T-helper 1 cell (primary cell): ENCODE measurements around the gene PPAN.

Experiments
- DNase-seq, 5 donors: peaks; one replicate each; pipeline ENCODE4 v3.0.0-alpha.2; 2012 to 2020

The PPAN gene

GRCh38 chr19:10113964-10114650 lies 7.9 kb downstream of the PPAN start:
- DNase-seq = no peak

DNA sequence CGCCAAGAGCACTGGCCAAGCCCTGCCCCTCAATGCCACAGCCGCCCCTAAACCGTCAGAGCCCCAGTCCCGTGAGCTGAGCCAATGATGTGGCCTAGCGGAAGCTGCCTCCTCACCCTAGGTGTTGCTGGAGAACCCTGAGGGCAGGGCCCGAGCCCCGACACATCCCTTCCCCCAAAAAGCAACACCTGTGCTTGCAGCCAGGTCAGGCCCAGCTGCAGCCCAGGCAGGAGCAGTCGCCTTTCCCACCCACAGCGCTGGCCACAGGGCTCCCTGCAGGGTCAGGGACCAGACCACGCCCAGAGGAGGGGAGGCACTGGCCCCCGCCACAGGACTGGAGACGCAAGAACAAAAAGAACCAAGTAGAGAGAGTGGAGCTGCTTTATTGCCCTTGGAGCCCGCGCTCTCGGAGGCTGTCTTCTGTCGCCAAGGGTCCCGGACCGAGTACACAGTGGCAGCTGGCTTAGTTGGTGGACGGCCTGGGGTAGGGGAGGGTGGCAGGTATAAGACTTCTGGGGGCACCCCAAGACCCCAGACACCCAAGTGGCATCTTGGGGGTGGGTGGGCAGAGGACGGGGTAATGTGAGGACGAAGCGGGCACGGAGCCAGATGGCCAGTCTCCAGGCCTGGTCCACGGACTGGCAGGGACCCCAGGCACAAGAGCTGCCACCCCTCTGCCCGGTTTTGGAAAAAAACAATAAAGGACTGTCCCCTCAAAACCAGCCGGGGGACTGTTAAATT lies 8.7 kb downstream of the PPAN start:
- DNase-seq = no peak

GRCh38 chr19:10115392-10116084 lies 9.4 kb downstream of the PPAN start:
- no peak for DNase-seq

DNA sequence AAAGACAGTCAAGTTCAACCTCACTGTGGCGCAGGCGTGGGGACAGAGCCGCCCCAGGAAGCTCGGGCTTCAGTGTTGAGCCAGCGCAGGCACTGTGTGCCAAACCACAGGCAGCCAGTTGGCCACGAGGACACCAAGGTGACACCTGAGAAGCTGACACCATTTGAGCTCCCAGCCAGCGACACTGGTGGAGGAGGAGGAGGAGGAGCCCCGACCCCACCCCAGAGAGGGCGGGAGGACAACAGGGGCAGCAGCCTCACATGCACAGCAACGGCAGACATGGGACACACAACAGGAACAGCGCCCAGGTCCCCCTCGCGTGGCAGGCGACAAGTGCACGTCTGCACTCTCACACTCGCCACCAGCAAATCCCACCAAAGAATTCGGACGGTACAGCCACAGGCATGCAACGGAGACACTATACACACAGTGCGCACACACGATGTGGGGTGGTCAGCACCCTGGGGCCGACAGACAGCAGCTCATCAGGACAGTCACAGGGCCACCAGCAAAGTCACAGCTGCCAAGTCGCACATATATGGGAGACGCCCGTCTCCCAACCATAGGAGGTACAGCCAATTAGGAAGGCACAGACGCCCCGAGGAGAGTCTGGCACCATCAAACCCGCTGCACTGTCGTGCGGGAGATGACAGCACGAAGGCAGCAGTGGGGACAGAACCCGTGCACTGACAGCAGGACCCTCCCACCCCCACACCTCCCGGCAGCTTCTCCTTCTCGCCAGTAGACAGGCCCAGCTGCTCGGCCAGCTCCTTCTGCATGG lies 10.1 kb downstream of the PPAN start:
- DNase-seq = no peak

GRCh38 chr19:10116866-10117616 lies 10.9 kb downstream of the PPAN start:
- DNase-seq = no peak

- no peak for DNase-seq
These were observed 12.8 kb downstream of the PPAN start for GRCh38 chr19:10118960-10119359.

GRCh38 chr19:10120538-10121189 lies 14.5 kb downstream of the PPAN start:
- no peak for DNase-seq

DNA sequence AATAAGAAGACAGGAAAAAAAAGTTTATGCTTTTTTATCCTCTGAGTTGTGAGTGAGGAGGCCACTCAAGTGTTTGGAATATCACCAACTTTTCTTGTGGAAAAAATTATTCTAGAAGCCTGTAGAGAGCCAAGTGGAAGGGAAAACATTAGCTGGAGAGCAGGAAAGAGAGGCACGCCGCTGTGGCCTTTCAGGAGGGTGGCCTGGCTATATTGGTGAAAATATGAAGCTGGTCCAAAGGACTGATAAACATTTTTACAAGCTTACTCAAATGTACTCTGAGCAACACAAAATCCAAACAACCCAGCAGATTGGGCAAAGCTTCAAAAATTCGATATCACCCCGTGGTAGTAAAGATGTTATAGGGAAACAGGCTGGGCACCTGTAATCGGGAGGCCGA lies 15.9 kb downstream of the PPAN start:
- DNase-seq = no peak

DNA sequence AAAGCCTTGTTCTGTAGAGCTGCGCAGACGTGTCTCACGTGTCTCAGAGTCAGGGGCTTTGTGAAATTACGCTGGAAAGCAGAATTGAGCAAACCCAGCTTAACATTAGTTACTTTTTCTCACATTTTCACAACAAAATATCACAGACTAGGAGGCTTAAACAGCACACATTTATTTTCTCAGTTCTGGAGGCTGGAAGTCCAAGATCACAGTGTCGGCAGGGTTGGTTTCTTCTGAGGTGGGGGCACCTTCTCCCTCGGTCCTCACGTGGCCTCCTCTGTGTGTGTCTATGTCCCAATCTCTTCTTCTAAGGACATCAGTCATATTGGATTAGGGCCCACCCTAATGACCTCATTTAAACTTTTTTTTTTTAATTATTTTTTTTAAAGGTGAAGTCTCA lies 18.3 kb downstream of the PPAN start:
- no peak for DNase-seq

GRCh38 chr19:10126213-10126639 lies 20.1 kb downstream of the PPAN start:
- no peak for DNase-seq

GRCh38 chr19:10132905-10133304 lies 26.7 kb downstream of the PPAN start:
- DNase-seq = no peak

GRCh38 chr19:10133596-10133995 lies 27.4 kb downstream of the PPAN start:
- no peak for DNase-seq

DNA sequence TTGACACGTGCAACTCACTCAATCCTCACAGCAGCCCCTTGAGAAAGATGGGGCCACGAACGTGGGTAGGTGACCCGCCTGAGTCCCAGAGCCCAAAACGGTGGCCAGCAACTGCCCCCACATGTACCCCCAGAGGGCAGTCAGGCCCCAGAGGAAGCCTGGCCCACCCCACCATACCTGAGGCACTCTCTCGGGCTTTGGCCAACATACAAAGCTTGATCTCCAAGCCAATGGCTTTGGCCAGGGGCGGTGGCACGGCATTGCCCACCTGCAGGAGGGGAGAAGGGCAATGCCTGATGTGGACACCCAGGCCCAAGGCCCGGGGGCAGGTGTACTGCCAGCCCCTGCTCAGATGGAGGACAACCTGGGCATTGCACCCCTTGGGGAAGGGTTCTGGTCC lies 27.9 kb downstream of the PPAN start:
- DNase-seq = no peak

DNA sequence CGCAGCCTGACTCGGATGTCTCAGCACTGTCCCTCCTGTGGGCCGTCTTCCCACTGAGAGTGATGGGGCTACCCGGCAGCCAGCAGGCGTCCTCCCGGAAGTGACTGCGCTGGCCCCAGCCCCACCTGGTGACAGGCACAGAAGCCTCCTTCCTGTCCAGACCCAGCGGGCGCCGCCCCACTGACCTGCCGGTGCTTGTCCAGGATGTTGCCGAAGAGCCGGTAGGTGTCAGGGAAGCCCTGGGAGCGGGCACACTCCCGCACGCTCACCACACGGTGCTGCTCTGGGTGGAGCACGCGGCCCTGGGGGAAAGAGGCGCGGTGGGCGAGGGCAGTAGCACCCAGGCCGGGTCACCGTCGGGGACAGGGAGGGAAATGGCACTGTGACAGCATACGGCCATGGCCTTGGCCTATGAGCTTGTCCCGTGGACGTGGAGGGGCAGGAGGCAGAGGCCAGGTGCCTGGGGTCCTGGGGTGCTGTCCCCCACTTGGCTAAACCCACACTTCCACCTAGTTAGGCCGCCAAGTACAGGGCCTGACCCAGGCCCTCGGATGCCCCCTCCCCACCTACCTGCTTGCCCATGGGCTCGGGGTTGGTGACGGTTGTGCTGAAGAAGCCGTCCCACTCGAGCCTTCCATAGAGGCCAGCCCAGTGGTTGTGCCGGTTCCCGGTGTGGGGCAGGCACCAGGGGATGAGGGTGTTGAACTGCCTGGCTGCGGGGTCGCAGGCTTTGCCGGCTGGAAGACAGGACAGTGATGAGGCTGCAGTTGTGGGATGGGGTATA lies 29.6 kb downstream of the PPAN start:
- no peak for DNase-seq

DNA sequence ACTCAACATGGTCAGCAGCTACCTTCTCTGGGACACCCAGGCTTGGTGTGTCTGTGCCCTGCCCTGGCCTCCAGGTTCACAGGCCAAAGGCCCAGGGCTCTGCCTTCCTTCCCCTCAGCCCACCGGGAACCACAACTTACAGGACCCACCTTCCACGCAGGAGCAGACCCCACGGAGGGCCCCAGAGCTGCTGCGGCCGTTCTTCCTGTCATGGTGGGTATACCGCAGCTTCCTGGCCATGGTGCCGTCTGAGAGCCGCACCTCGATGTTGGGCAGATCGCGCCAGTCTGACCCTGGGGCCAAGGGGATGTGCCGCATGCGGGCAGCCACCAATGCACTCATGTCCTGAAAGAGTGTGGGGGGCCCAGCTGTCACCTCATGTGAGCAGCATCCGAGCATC lies 30.8 kb downstream of the PPAN start:
- no peak for DNase-seq

DNA sequence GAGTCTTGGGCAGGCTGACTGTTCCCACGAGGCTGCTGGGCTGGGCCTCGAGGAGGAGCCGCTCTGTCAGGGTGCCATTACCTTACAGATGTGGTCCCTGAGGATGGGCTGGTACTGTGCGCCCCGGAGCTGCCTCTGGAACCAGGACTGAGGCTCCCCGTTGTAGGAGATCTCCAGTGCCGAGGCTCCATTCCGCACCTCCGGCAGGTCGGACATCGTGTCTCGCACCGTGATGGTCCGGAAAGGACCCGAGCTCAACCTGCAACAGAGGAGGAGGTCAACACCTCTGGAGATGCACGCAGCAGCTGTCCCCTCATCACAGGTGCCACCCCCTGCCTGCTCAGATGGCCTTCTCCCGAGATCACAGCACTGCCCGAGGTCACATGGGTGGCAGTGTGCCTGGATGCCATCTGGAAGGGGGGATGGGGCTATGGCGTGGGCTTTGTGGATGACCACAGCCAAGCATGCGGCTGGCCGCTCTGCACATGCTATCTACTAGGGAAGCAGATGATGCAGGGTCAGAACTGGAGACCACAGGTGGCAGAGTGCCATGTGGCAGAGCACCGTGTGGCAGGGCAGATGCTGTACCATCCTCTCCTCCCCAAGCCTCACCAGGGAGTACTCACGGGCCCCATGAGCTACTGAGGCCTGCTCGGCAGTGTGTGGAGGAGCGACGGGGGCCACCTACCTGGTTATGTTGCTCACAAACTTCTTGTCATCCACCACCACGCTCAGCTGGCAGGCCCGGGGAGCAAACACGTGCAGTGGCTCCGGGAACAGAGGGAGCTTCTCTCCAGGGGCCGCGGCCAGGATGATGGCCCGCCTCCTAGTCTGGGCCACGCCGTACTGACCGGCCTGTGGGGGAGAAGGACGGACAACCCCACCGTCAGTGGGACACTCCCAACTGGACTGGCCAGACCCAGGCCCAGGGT lies 31.9 kb downstream of the PPAN start:
- DNase-seq = no peak

GRCh38 chr19:10138879-10139795 lies 33.0 kb downstream of the PPAN start:
- no peak for DNase-seq

- DNase-seq = no peak
These were observed 33.8 kb downstream of the PPAN start for GRCh38 chr19:10139952-10140351.

DNA sequence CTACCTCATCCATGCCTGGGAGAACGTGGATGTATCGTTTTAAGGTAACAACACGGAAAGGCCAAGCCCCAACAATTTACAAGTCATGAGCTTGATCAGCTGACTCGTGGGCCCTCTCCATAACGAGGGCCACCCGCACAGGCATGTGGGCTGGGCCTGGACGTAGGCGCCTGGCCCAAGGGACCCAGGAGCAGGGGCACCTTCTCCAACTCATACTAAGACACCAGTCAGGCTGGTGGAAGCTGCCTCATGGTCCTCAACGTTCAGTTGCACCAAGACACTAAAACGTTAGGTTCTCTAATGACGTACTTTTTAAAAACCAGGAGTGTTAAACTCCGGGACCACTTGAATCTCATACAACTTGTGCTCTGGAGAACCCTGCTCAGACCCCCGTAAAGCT lies 35.3 kb downstream of the PPAN start:
- no peak for DNase-seq
